AG10803 (cell line): ENCODE data around the gene ZDHHC4.

Source experiments
- DNase-seq: peaks from one replicate; pipeline ENCODE4 v3.0.0; 2010; ENCODE audit warnings: low read depth
- H3K4me3 ChIP-seq: 2 replicates; pipeline ENCODE4 v1.5.1; 2011; ENCODE audit warnings: mild to moderate bottlenecking, low read length, control low read depth
- CTCF ChIP-seq: conservative IDR thresholded peaks from 2 replicates; pipeline ENCODE4 v1.5.1; 2011; ENCODE audit warnings: mild to moderate bottlenecking, low read length, control low read depth, inconsistent platforms

ZDHHC4 gene

DNA sequence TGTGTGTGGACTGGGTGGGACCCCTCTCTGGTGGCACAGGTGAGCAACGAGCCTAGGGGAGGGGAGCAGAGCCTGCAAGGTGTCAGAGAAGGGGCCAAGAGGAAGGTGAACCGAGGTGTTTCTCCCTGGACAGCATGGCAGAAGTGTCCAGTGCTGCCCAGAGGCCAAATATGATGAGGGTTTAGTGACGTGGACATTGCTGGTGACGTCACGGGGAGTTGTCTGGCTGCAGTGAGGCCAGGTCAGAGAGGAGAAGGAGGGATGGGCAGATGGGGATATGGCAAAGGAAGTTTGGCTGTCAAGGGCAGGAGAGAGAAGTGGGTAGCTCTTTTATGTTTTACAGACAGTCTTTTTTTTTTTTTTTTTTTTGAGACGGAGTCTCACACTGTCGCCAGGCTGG lies 35.6 kb downstream of the ZDHHC4 start:
- H3K4me3 ChIP-seq: no peak overlapping the region
- TF ChIP-seq CTCF: no peak
- DNase-seq: no peak

GRCh38 chr7:6613706-6614105 lies 36.5 kb downstream of the ZDHHC4 start:
- no peak for TF ChIP-seq CTCF
- H3K4me3 ChIP-seq: no peak overlapping the region
- DNase-seq: no peak

DNA sequence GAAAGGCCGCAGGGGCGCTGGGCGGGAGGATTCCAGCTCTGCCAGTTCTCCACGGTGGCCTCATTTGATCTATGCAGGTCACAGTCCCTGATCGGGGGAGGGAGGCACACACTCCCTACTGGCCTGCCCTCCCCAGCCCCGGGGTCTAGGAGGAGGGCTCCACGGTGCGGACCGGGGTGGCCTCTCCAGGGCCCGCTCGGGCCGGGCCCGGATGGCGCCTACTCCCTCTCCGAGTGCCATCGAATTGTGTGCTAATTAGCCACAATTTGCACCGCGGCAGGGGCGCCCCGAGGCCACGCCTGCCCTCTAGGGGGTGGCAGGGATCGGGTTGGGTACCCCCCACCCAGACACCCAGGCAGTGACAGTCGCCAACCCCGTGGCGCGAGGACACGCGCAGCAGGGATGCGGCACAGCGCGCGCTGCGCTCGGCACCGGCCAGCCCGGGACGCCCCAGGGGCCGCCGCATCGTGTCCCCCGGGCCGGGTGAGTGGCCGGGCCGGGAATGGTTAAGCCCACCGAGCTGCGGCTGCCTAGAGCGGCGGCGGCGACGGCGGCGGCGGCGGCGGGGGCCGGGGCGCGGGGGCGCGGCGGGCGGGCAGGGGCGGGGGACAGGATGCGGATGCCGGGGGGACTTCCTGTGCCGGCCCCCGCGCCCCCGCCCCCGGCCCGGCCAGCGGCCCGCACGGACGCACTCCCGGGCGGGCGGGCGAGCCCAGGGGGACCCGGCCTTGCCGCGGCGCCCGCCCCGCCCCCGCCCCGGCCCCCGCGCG lies 37.9 kb downstream of the ZDHHC4 start, which contains the start of gene ZNF853:
TSS of gene ZNF853 (plus strand) at position 658 of the 770 bp plus-strand sequence. CDS start 565 bp downstream, outside the sequence.
- TF ChIP-seq CTCF: no peak
- H3K4me3 ChIP-seq: peak within 1 kb of the TSS; percentile 30
- DNase-seq: no peak

GRCh38 chr7:6615723-6616555 lies 38.7 kb downstream of the ZDHHC4 start:
- TF ChIP-seq CTCF: no peak
- H3K4me3 ChIP-seq: peak overlapping the region; percentile 30
- no peak for DNase-seq

DNA sequence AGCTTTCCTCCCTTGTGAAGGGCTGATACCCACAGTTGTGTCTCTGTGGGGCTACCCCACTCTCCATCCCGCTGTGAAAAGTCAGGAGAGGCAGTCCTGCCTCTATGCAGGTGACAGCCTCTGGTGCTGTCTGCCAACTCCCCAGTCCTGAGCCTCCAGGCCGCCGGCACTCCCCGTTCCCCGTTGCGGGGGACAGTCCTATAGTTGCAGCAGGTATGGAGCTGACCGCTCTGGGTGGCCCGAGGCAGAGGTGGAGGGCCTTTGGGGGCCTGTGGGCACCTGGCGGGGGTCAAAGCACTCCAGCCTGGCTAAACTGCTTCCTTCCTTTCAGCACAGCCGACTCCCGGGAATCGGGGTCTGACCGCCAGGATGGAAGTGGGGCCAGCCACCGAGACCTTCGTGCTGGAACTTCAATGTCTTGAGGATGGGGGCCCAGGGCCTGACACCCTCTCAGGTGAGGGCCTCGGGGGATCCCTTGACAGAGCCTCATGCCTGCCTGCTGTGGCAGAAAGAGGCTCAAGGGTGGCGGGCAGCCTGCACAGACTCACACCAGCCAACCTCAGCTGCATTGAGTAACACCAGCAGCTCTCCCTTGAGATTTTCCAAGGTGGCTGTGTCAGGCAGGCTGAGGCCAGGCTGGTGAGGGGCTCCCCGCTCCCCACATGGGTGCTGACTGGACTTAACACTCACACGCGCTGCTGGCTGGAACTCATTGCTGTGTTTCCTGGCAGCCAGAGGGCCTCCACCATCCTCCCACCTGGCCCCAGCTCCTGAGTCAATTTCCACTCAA lies 39.8 kb downstream of the ZDHHC4 start:
- DNase-seq: no peak
- no peak for TF ChIP-seq CTCF
- H3K4me3 ChIP-seq: no peak overlapping the region

DNA sequence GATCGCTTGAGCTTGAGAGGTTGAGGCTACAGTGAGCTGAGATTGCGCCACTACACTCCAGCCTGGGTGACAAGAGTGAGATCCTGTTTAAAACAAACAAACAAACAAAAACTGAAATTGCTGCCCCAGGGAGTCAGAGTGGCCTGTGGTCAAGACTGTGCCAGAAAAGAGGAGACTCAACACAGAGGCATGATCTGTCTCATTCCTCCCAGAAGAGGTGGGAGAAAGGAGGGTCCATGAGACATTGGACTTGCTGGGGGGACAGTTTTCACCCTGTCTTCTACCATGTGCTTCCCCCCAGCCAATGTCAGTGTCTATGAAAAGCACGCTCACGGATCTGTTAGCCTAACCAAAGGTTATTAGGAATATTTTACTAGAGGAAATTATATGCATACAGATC lies 41.4 kb downstream of the ZDHHC4 start:
- DNase-seq: peak; percentile 15
- no peak for TF ChIP-seq CTCF
- no peak overlapping the region for H3K4me3 ChIP-seq
